Mesendoderm (in vitro differentiated cells): Measurements from ENCODE around the gene TLE3.

Experiments
- DNase-seq: peaks from one replicate; pipeline ENCODE4 v3.0.0; 2013
- H2AK5ac ChIP-seq: 2 replicates; pipeline ENCODE4 v1.6.1; 2013; ENCODE audit warnings: low read length, inconsistent platforms
- H2BK120ac ChIP-seq: 2 replicates; pipeline ENCODE4 v1.6.1; 2013; ENCODE audit warnings: low read depth, mild to moderate bottlenecking, low read length, moderate library complexity, mixed read lengths
- H2BK15ac ChIP-seq: replicated peaks from 2 replicates; pipeline ENCODE4 v1.6.1; 2013; ENCODE audit warnings: low read depth, mild to moderate bottlenecking, moderate library complexity
- H2BK5ac ChIP-seq: 2 replicates; pipeline ENCODE4 v1.6.1; 2013; ENCODE audit warnings: low read length, inconsistent platforms
- H3K18ac ChIP-seq: 2 replicates; pipeline ENCODE4 v1.6.1; 2013; ENCODE audit warnings: mild to moderate bottlenecking, low read length, mixed read lengths
- H3K23ac ChIP-seq: one replicate; pipeline ENCODE4 v1.6.1; 2013; ENCODE audit warnings: low read length
- H3K27ac ChIP-seq: 2 replicates; pipeline ENCODE4 v1.5.1; 2013; ENCODE audit warnings: low read depth, mild to moderate bottlenecking, inconsistent platforms, low read length, moderate library complexity
- H3K27me3 ChIP-seq: 2 replicates; pipeline ENCODE4 v1.6.1; 2013; ENCODE audit warnings: low read length, control low read depth, mild to moderate bottlenecking, inconsistent platforms; ENCODE audit not compliant: insufficient read depth, poor library complexity
- H3K36me3 ChIP-seq: 2 replicates; pipeline ENCODE4 v1.6.1; 2013; ENCODE audit warnings: low read length, inconsistent platforms; ENCODE audit not compliant: control insufficient read depth, insufficient read depth
- H3K4ac ChIP-seq: one replicate; pipeline ENCODE4 v1.6.1; 2013; ENCODE audit warnings: low read depth, mild to moderate bottlenecking, low read length, moderate library complexity
- H3K4me1 ChIP-seq: 2 replicates; pipeline ENCODE4 v1.6.1; 2013; ENCODE audit warnings: low read depth, low read length, inconsistent platforms; ENCODE audit not compliant: control insufficient read depth
- H3K4me2 ChIP-seq: 2 replicates; pipeline ENCODE4 v1.6.1; 2013; ENCODE audit warnings: low read length
- H3K4me3 ChIP-seq: 2 replicates; pipeline ENCODE4 v1.5.1; 2013; ENCODE audit warnings: mild to moderate bottlenecking, low read length
- H3K56ac ChIP-seq: one replicate; pipeline ENCODE4 v1.6.1; 2013; ENCODE audit warnings: low read length
- H3K79me1 ChIP-seq: 2 replicates; pipeline ENCODE4 v1.6.1; 2013; ENCODE audit warnings: low read length, inconsistent platforms
- H3K79me2 ChIP-seq: 2 replicates; pipeline ENCODE4 v1.6.1; 2013; ENCODE audit warnings: mild to moderate bottlenecking, low read length; ENCODE audit not compliant: control insufficient read depth, insufficient read depth
- H3K9ac ChIP-seq: 2 replicates; pipeline ENCODE4 v1.6.1; 2013; ENCODE audit warnings: low read length, inconsistent platforms
- H4K5ac ChIP-seq: one replicate; pipeline ENCODE4 v1.6.1; 2013; ENCODE audit warnings: low read length
- H4K8ac ChIP-seq: one replicate; pipeline ENCODE4 v1.6.1; 2013; ENCODE audit warnings: low read depth, mild to moderate bottlenecking, control low read depth, low read length, moderate library complexity
- WGBS: extraction: QIAGEN DNeasy Blood & Tissue Kit; methylation state at CpG from one replicate; pipeline ENCODE4 v1.1.7; 2013; ENCODE audit warnings: low lambda C conversion rate, missing lambda C conversion rate; ENCODE audit not compliant: insufficient coverage; ENCODE audit errors: extremely low coverage; 5-methylcytosine and 5-hydroxymethylcytosine counted together

The TLE3 gene

DNA sequence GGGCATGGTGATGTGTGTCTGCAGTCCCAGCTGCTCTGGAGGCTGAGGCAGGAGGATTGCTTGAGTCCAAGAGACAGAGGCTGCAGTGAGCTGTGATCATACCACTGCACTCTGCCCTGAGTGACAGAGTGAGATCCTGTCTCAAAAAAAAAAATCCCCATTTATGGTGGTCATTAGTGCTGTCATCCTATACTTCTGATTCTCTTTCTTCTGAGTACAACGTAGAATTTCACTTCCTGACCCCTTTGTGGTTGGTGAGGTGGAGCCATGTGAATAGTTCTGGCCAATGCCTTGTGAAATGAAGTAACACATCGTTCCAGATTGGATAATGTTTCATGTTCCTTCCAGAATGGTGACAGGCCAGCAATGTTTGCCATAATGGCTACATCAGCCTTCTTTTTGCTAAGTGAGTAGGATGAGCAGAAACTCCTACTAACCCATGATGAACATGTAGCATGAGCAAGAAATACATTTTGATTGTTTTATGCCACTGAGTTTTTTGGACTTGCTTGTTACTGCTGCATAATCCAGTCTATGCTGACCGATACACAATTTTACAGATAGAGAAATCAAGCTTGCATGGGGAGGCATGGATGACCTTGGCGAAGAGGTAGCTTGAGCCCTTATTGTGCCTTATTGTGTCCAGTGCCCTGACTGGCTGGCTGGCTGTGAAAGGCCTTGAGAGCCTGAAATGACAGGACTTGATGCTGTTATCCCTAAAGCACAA is 30.9 kb upstream of the TLE3 start:
- no peaks in the 10 kb centered on the region for H3K27me3 ChIP-seq

DNA sequence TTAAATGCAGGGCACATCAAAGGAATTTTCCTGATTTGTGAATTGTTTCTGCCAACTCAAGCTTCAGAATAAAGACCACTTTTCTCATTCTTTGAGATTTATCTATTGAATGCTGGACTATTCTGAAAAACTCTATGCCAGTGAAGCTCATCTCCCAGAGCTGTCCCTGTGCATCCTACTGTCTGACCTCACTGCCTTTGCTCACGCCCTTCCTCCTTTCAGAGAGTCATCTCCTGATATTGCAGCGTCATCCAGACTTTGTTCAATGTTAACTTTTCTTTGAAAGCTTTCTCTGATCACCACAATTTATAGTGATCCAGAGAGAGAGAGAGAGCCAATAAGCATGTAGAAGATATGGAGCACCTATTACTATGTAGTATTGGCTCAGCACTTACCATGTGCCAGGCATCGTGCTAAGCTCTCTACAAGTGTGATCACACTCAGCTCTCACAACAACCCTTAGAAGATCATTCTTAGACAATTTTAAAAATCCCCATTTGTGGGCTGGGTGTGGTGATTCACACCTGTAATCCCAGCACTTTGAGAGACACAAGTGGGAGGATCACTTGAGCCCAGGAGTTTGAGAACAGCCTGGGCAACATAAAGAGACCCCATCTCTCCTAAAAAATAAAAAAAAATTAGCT is 30.2 kb upstream of the TLE3 start:
- Histone ChIP-seq H3K23ac (no peak overlapping the region), H3K18ac (no peak overlapping the region), H3K27ac (no peak overlapping the region), H2BK120ac (no peak overlapping the region), H3K4me1 (no peaks in the 10 kb centered on the region), H3K79me1 (no peaks in the 10 kb centered on the region), H3K4me3 (no peak overlapping the region), H3K56ac (no peak overlapping the region), H3K9ac (no peak overlapping the region), H4K8ac (no peak overlapping the region), H3K4ac (no peak overlapping the region), H3K27me3 (no peaks in the 10 kb centered on the region), H2AK5ac (no peak overlapping the region), H2BK5ac (no peak overlapping the region), H4K5ac (no peak overlapping the region), H2BK15ac (no peak overlapping the region), H3K4me2 (no peak overlapping the region), H3K36me3 (no peaks in the 10 kb centered on the region), H3K79me2 (no peaks in the 10 kb centered on the region)
- no CpG with 5 or more reads among the region's 3 CpGs for WGBS
- DNase-seq = no peak

More for the DNA sequence above, 30.9 kb upstream of the TLE3 start:
- Histone ChIP-seq H2AK5ac (no peak overlapping the region), H3K36me3 (no peaks in the 10 kb centered on the region), H3K79me1 (no peaks in the 10 kb centered on the region), H3K4ac (no peak overlapping the region), H3K18ac (no peak overlapping the region), H2BK120ac (no peak overlapping the region), H2BK5ac (no peak overlapping the region), H3K23ac (no peak overlapping the region), H4K5ac (no peak overlapping the region), H2BK15ac (no peak overlapping the region), H3K27ac (no peak overlapping the region), H3K9ac (no peak overlapping the region), H3K4me1 (no peaks in the 10 kb centered on the region), H4K8ac (no peak overlapping the region), H3K4me3 (no peak overlapping the region), H3K56ac (no peak overlapping the region), H3K4me2 (no peak overlapping the region), H3K79me2 (no peaks in the 10 kb centered on the region)
- no CpG with 5 or more reads among the region's 4 CpGs for WGBS
- DNase-seq = no peak

DNA sequence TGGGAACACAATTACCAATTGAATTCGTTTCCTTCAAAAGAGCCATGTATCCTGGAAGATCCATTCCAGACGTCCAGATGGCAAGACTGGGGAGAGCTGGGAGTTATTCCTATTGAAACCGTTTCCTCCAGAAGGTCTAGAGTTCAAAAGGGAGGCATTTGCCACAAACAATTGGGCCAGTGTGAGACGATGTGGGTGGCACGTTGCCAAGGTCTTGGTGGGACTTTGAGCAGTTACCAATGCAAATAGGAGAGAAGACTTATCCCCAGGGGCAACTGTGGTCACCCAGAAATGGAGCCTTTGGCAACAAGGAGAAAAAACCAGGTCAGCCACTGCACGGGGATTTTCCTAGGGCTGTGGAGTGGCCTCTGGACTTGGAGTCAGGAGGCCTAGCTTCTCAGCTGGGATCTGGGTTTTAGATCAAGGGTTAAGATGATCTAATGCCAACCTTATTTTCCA is 29.6 kb upstream of the TLE3 start:
- WGBS = no CpG with 5 or more reads among the region's 6 CpGs
- Histone ChIP-seq H4K8ac (no peak overlapping the region), H3K4ac (no peak overlapping the region), H3K9ac (no peak overlapping the region), H3K4me2 (no peak overlapping the region), H3K27ac (no peak overlapping the region), H3K79me2 (no peaks in the 10 kb centered on the region), H3K4me3 (no peak overlapping the region), H2BK15ac (no peak overlapping the region), H2BK5ac (no peak overlapping the region), H3K4me1 (no peaks in the 10 kb centered on the region), H4K5ac (no peak overlapping the region), H3K18ac (no peak overlapping the region), H2BK120ac (no peak overlapping the region), H3K36me3 (no peaks in the 10 kb centered on the region), H3K23ac (no peak overlapping the region), H2AK5ac (no peak overlapping the region), H3K79me1 (no peaks in the 10 kb centered on the region), H3K56ac (no peak overlapping the region), H3K27me3 (no peaks in the 10 kb centered on the region)
- DNase-seq = no peak

DNA sequence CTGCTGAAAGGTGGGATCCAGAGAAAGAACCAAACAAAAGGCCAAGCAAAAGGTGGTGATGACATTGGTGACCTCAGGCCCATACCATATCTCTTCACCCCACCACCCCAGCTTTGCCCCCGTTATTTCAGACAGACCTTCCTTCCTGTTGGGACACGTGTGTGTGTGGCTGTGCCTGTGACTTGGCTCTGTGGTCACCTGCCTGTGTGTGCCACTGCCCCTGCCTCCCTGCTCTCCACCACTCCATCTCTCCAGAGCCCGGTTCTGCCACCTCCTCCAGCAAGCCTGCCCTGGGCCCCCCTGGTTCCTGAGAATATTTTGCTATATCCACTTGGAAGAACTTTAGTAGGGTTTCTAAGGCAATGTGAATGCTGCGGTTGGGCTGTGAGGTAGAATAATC is 28.6 kb upstream of the TLE3 start:
- no peak overlapping the region for H3K56ac ChIP-seq
- H4K8ac ChIP-seq = no peak overlapping the region
- H3K4me3 ChIP-seq = no peak overlapping the region
- no peaks in the 10 kb centered on the region for H3K4me1 ChIP-seq
- H3K23ac ChIP-seq = no peak overlapping the region
- no peak overlapping the region for H3K18ac ChIP-seq
- H3K36me3 ChIP-seq = no peaks in the 10 kb centered on the region
- H3K4ac ChIP-seq = no peak overlapping the region
- DNase-seq = no peak
- H3K27ac ChIP-seq = no peak overlapping the region
- no peaks in the 10 kb centered on the region for H3K79me2 ChIP-seq
- H3K79me1 ChIP-seq = no peaks in the 10 kb centered on the region
- no CpG with 5 or more reads among the region's 4 CpGs for WGBS
- no peak overlapping the region for H4K5ac ChIP-seq
- H2BK15ac ChIP-seq = no peak overlapping the region
- no peak overlapping the region for H2BK5ac ChIP-seq
- no peak overlapping the region for H3K4me2 ChIP-seq
- no peak overlapping the region for H3K9ac ChIP-seq
- H2AK5ac ChIP-seq = no peak overlapping the region
- no peaks in the 10 kb centered on the region for H3K27me3 ChIP-seq
- no peak overlapping the region for H2BK120ac ChIP-seq

DNA sequence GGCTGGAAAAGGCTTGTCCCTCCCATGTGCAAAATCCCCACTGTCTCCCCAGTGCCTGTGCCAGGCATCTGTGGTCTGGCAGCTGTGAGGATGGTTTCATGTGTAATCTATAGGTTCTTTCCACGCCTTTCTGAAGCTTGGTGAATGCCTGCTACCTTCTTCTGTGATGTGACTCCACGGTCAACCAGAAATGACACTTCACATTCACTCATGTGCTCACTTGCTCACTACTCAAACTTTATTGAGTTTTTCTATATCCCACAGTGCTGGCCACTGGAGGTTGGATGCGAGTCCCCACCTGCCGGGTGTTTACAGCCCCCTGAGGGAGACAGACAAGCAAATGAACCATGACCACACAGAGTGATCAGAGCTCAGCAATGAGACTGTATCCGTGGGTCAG is 27.9 kb upstream of the TLE3 start:
- Histone ChIP-seq H3K4ac (no peak overlapping the region), H3K79me2 (no peaks in the 10 kb centered on the region), H2BK120ac (no peak overlapping the region), H3K23ac (no peak overlapping the region), H3K27me3 (no peaks in the 10 kb centered on the region), H3K27ac (no peak overlapping the region), H3K9ac (no peak overlapping the region), H2AK5ac (no peak overlapping the region), H3K36me3 (no peaks in the 10 kb centered on the region), H4K8ac (no peak overlapping the region), H3K4me3 (no peak overlapping the region), H4K5ac (no peak overlapping the region), H3K4me2 (no peak overlapping the region), H3K79me1 (no peaks in the 10 kb centered on the region), H3K18ac (no peak overlapping the region), H2BK5ac (no peak overlapping the region), H3K4me1 (no peaks in the 10 kb centered on the region), H2BK15ac (no peak overlapping the region), H3K56ac (no peak overlapping the region)
- no peak for DNase-seq
- WGBS = no CpG with 5 or more reads among the region's 5 CpGs
